IMR-90 (cell line): Measurements from ENCODE around the gene SLC4A3. TPM values are rescaled to one million over a fixed set of nuclear protein-coding genes. Genes with fewer than 3 reads are reported as not detected.

Experiments
- ATAC-seq: fragments of 200-7000 bp; cut with Tn5 transposase; 2 replicates; pipeline ENCODE4 v1.9.1; 2020; ENCODE audit warnings: low read depth, mild to moderate bottlenecking, moderate library complexity
- BruUV-seq: library from RNA; stranded (reverse); fragments of 400-500 nt; replicated peaks from 2 replicates; lab custom pipeline; 2021; lab: Mats Ljungman, UMichigan
- CTCF ChIA-PET: fragments of 300-600 bp; formaldehyde crosslinking; extraction: SDS; loops from one replicate; lab custom pipeline; 2021; ENCODE audit warnings: antibody characterized with exemption; lab: Yijun Ruan, JAX
- POLR2A ChIA-PET: fragments of 300-600 bp; sonication (Branson Sonifier 250); formaldehyde crosslinking; loops from one replicate; lab custom pipeline; 2022; ENCODE audit warnings: antibody characterized with exemption; ENCODE audit not compliant: unreplicated experiment; lab: Charles Lee
- DNase-seq: peaks from one replicate; pipeline ENCODE4 v3.0.0; 2013
- H2AFZ ChIP-seq: replicated peaks from 2 replicates; pipeline ENCODE3; 2013; ENCODE audit warnings: low read length, mild to moderate bottlenecking; ENCODE audit not compliant: poor library complexity
- H2AK5ac ChIP-seq: 2 replicates; pipeline ENCODE4 v1.6.1; 2013; ENCODE audit warnings: low read depth, low read length, inconsistent platforms
- H2AK9ac ChIP-seq: replicated peaks from 2 replicates; pipeline ENCODE3; 2013; ENCODE audit warnings: mild to moderate bottlenecking, low read depth, low read length, moderate library complexity; ENCODE audit not compliant: poor library complexity
- H2BK120ac ChIP-seq: 2 replicates; pipeline ENCODE4 v1.6.1; 2013; ENCODE audit warnings: low read depth, low read length, inconsistent platforms
- H2BK15ac ChIP-seq: 3 replicates; pipeline ENCODE4 v1.6.1; 2013; ENCODE audit warnings: low read depth, low read length, inconsistent platforms
- H2BK20ac ChIP-seq: 2 replicates; pipeline ENCODE4 v1.6.1; 2013; ENCODE audit warnings: low read depth, mild to moderate bottlenecking, inconsistent platforms, low read length, moderate library complexity
- H2BK5ac ChIP-seq: 2 replicates; pipeline ENCODE4 v1.6.1; 2013; ENCODE audit warnings: mild to moderate bottlenecking, low read depth, low read length, inconsistent platforms; ENCODE audit not compliant: poor library complexity, severe bottlenecking
- H3K14ac ChIP-seq: replicated peaks from 2 replicates; pipeline ENCODE4 v1.6.1; 2013; ENCODE audit warnings: low read depth, low read length, inconsistent platforms
- H3K18ac ChIP-seq: 2 replicates; pipeline ENCODE4 v1.6.1; 2013; ENCODE audit warnings: low read depth, low read length, control low read depth
- H3K23ac ChIP-seq: 2 replicates; pipeline ENCODE4 v1.6.1; 2013; ENCODE audit warnings: low read depth, low read length, inconsistent platforms
- H3K27ac ChIP-seq: 2 replicates; pipeline ENCODE4 v1.5.1; 2013; ENCODE audit warnings: mild to moderate bottlenecking, control low read depth, low read length; ENCODE audit not compliant: insufficient read depth
- H3K27me3 ChIP-seq: 2 replicates; pipeline ENCODE4 v1.6.1; 2013; ENCODE audit warnings: low read length; ENCODE audit not compliant: control insufficient read depth, insufficient read depth
- H3K36me3 ChIP-seq: 2 replicates; pipeline ENCODE4 v1.6.1; 2013; ENCODE audit warnings: low read length, mixed read lengths; ENCODE audit not compliant: control insufficient read depth, insufficient read depth
- H3K4ac ChIP-seq: 2 replicates; pipeline ENCODE4 v1.6.1; 2013; ENCODE audit warnings: low read depth, low read length, inconsistent platforms
- H3K4me1 ChIP-seq: 2 replicates; pipeline ENCODE4 v1.6.1; 2013; ENCODE audit warnings: low read length, mixed read lengths; ENCODE audit not compliant: control insufficient read depth, insufficient read depth
- H3K4me2 ChIP-seq: 2 replicates; pipeline ENCODE4 v1.6.1; 2013; ENCODE audit warnings: low read depth, mild to moderate bottlenecking, control low read depth, low read length, moderate library complexity
- H3K4me3 ChIP-seq: 2 replicates; pipeline ENCODE4 v1.5.1; 2013; ENCODE audit warnings: low read depth, mild to moderate bottlenecking, control low read depth, low read length, moderate library complexity; ENCODE audit not compliant: insufficient read depth
- H3K56ac ChIP-seq: 2 replicates; pipeline ENCODE4 v1.6.1; 2013; ENCODE audit warnings: low read length, inconsistent platforms; ENCODE audit not compliant: insufficient read depth; ENCODE audit errors: extremely low read depth
- H3K79me1 ChIP-seq, 2 experiments: 2 replicates each; pipeline ENCODE4 v1.6.1; 2013; ENCODE audit warnings: low read length in 2 of 2, inconsistent platforms in 1 of 2, low read depth in 1 of 2
- H3K9ac ChIP-seq: 2 replicates; pipeline ENCODE4 v1.6.1; 2013; ENCODE audit warnings: low read depth, low read length, control low read depth
- H3K9me1 ChIP-seq: 2 replicates; pipeline ENCODE4 v1.6.1; 2013; ENCODE audit warnings: low read length, inconsistent platforms; ENCODE audit not compliant: insufficient read depth
- H3K9me3 ChIP-seq: 2 replicates; pipeline ENCODE4 v1.6.1; 2013; ENCODE audit warnings: low read length; ENCODE audit not compliant: control insufficient read depth, insufficient read depth
- H4K20me1 ChIP-seq: 2 replicates; pipeline ENCODE4 v1.6.1; 2013; ENCODE audit warnings: low read length, inconsistent platforms; ENCODE audit not compliant: insufficient read depth
- H4K5ac ChIP-seq: 2 replicates; pipeline ENCODE4 v1.6.1; 2013; ENCODE audit warnings: mild to moderate bottlenecking, low read depth, low read length, control low read depth
- H4K8ac ChIP-seq, 2 experiments: 2 replicates each; pipeline ENCODE4 v1.6.1; 2013; ENCODE audit warnings: low read depth in 2 of 2, low read length in 2 of 2, control low read depth in 1 of 2, inconsistent platforms in 1 of 2
- H4K91ac ChIP-seq: 2 replicates; pipeline ENCODE4 v1.6.1; 2013; ENCODE audit warnings: low read depth, low read length, inconsistent platforms; ENCODE audit not compliant: insufficient read depth
- CEBPB ChIP-seq: IDR thresholded peaks from 2 replicates; pipeline ENCODE4 v1.6.1; 2012; ENCODE audit warnings: low read depth, low read length, improper control_type of control experiment
- CHD1 ChIP-seq: IDR thresholded peaks from 2 replicates; pipeline ENCODE4 v1.6.1; 2012; ENCODE audit warnings: low read depth, low read length, improper control_type of control experiment
- ELK1 ChIP-seq: fragments of 150-350 bp; IDR thresholded peaks from 2 replicates; pipeline ENCODE4 v1.6.1; 2016; ENCODE audit warnings: low read depth, mild to moderate bottlenecking, low read length, moderate library complexity, borderline replicate concordance
- FOS ChIP-seq: fragments of 150-350 bp; IDR thresholded peaks from 2 replicates; pipeline ENCODE4 v1.6.1; 2016; ENCODE audit warnings: low read depth, low read length
- MAFK ChIP-seq: IDR thresholded peaks from 2 replicates; pipeline ENCODE4 v1.6.1; 2012; ENCODE audit warnings: low read depth, low read length, improper control_type of control experiment
- MAZ ChIP-seq: IDR thresholded peaks from 2 replicates; pipeline ENCODE4 v1.6.1; 2012; ENCODE audit warnings: low read depth, mild to moderate bottlenecking, low read length, improper control_type of control experiment, moderate library complexity, borderline replicate concordance
- MXI1 ChIP-seq: IDR thresholded peaks from 2 replicates; pipeline ENCODE4 v1.6.1; 2012; ENCODE audit warnings: low read depth, mild to moderate bottlenecking, low read length, moderate library complexity, borderline replicate concordance
- POLR2A ChIP-seq: IDR thresholded peaks from 2 replicates; pipeline ENCODE4 v1.6.1; 2012; ENCODE audit warnings: mild to moderate bottlenecking, low read depth, low read length
- RCOR1 ChIP-seq: IDR thresholded peaks from 2 replicates; pipeline ENCODE4 v1.6.1; 2012; ENCODE audit warnings: mild to moderate bottlenecking, low read length, improper control_type of control experiment; ENCODE audit not compliant: insufficient replicate concordance
- WGBS, 2 experiments: methylation state at CpG; one replicate each; pipeline versions ENCODE4 v1.1.5 to v1.1.7; 2013; ENCODE audit warnings: missing lambda C conversion rate in 2 of 2; ENCODE audit not compliant: insufficient read length in 1 of 2; ENCODE audit errors: extremely low coverage in 2 of 2; 5-methylcytosine and 5-hydroxymethylcytosine counted together
- dilution Hi-C: fragments of 300-500 bp; cut with HindIII; formaldehyde crosslinking; loops from one replicate; pipeline ENCODE4 v1.14.3; 2018; ENCODE audit warnings: low sequenced_read_pairs; ENCODE audit not compliant: unreplicated experiment
- in situ Hi-C: fragments of 300-500 bp; cut with MboI; formaldehyde crosslinking; loops from 3 replicates; pipeline ENCODE4 v1.14.3; 2019; ENCODE audit warnings: low sequenced_read_pairs, inconsistent platforms, mixed read lengths
- intact Hi-C: fragments of 100-400 bp; cut with micrococcal nuclease; formaldehyde crosslinking; loops from 2 replicates; pipeline ENCODE4 v1.10.0; 2022
- polyA plus RNA-seq, 3 experiments: library from polyadenylated mRNA; depleted of rRNA; stranded (reverse); fragments of >200 nt; gene quantifications; 2 replicates each; pipeline ENCODE4 v1.2.3, GENCODE V29; 2012; ENCODE audit warnings: low replicate concordance in 1 of 3
- total RNA-seq: library from RNA; depleted of rRNA; stranded (reverse); fragments of >200 nt; gene quantifications from 2 replicates; pipeline ENCODE4 v1.2.3, GENCODE V29; 2012
- TF ChIP-seq, protein P1 (sequence below): conservative IDR thresholded peaks from 2 replicates; pipeline ENCODE4 v1.5.1; 2012; ENCODE audit warnings: mild to moderate bottlenecking, low read depth, low read length, improper control_type of control experiment

Gene SLC4A3
- total and polyA plus RNA-seq, 2 of the 4 experiments (the other 2 are of a cell fraction) = 0.90 to 6.1 TPM

- H4K8ac ChIP-seq = no peak overlapping the region
- no peak for TF ChIP-seq FOS
- no peak for TF ChIP-seq MAFK
- TF ChIP-seq ELK1 = no peak
- no peak for TF ChIP-seq CHD1
- no peak for TF ChIP-seq MXI1
- TF ChIP-seq CEBPB = no peak
- no peak for TF ChIP-seq RCOR1
- TF ChIP-seq, protein P1, sequence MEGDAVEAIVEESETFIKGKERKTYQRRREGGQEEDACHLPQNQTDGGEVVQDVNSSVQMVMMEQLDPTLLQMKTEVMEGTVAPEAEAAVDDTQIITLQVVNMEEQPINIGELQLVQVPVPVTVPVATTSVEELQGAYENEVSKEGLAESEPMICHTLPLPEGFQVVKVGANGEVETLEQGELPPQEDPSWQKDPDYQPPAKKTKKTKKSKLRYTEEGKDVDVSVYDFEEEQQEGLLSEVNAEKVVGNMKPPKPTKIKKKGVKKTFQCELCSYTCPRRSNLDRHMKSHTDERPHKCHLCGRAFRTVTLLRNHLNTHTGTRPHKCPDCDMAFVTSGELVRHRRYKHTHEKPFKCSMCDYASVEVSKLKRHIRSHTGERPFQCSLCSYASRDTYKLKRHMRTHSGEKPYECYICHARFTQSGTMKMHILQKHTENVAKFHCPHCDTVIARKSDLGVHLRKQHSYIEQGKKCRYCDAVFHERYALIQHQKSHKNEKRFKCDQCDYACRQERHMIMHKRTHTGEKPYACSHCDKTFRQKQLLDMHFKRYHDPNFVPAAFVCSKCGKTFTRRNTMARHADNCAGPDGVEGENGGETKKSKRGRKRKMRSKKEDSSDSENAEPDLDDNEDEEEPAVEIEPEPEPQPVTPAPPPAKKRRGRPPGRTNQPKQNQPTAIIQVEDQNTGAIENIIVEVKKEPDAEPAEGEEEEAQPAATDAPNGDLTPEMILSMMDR = no peak
- no peak for TF ChIP-seq MAZ
- no peak for TF ChIP-seq POLR2A
- H3K36me3 ChIP-seq = peaks cover 32% of the 10 kb centered on the region
- H3K4me1 ChIP-seq = no peaks in the 10 kb centered on the region
- no peaks in the 10 kb centered on the region for H4K20me1 ChIP-seq
- in situ Hi-C loops = no loop called here
- H3K18ac ChIP-seq = no peak overlapping the region
- no peak overlapping the region for H2BK5ac ChIP-seq
- no peak overlapping the region for H2BK20ac ChIP-seq
- BruUV-seq = no TSS peak
- intact Hi-C loops = no loop called here
- no peaks in the 10 kb centered on the region for H3K9me3 ChIP-seq
- no peak overlapping the region for H3K4me2 ChIP-seq
- H2AK5ac ChIP-seq = no peak overlapping the region
- H3K27me3 ChIP-seq = no peaks in the 10 kb centered on the region
- no peak overlapping the region for H2AK9ac ChIP-seq
- ChIA-PET CTCF (no interaction called here), POLR2A (no interaction called here)
- no peak overlapping the region for H3K14ac ChIP-seq
- ATAC-seq = no peak
- H4K5ac ChIP-seq = no peak overlapping the region
- dilution Hi-C loops = no loop called here
- H2BK120ac ChIP-seq = no peak overlapping the region
- H3K4ac ChIP-seq = no peak overlapping the region
- no peak overlapping the region for H3K9ac ChIP-seq
- H3K9me1 ChIP-seq = no peaks in the 10 kb centered on the region
- H2AFZ ChIP-seq = no peak overlapping the region
- 98% methylated on average over 5 of the region's 12 CpGs; no CpG with 5 or more reads in 1 of the 2 experiments for WGBS, 2 experiments
- no peak overlapping the region for H2BK15ac ChIP-seq
- H3K56ac ChIP-seq = no peak overlapping the region
- H3K79me1 ChIP-seq = no peaks in the 10 kb centered on the region
- no peak overlapping the region for H3K23ac ChIP-seq
- DNase-seq = no peak
- no peak overlapping the region for H4K91ac ChIP-seq
- H3K27ac ChIP-seq = no peak overlapping the region
- no peak overlapping the region for H3K4me3 ChIP-seq
Measured at GRCh38 chr2:219615894-219616293, 11.5 kb upstream of the SLC4A3 start.
